Fibroblast of peridontal ligament (primary cell): ENCODE data around the gene MAFF.
A peak's percentile ranks its signal among the peaks of the same experiment; 100 is the strongest.

Source experiments
- DNase-seq: peaks from one replicate; pipeline ENCODE4 v3.0.0-alpha.2; 2010; ENCODE audit errors: extremely low read depth

Gene MAFF

DNA sequence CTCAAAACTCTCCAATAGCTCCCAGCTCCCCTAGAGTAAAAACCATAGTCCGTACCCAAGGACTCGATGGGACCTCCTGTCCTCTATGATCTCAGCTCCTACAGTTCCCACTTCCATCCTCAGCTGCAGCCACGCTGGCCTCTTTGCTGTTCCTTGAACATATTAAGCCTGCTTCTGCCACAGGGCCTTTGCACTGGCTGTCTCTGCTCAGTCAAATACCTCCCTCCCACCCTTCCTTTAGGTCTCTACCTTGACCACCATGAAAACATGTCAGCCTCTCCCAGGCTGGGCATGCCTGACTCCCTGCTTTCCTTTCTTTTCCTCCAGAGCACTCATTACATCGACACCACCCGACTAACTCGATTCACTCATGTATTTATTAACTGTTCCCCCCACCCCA, 46.5 kb downstream of the MAFF start:
- no peak for DNase-seq

DNA sequence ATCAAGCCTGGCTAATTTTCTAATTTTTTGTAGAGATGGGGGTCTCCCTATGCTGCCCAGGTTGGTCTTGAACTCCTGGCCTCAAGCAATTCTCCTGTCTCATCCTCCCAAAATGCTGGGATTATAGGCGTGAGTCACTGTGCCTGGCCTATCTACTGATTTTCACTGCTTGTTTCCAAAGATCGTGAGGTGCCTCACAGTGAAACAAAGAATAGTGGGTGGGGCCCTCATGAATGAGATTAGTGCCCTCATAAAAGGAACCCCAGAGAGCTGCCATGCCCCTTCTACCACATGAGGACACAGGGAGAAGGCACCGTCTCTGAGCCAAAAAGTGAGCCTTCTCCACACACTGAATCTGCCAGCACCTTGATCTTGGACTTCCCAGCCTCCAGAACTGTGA, 47.5 kb downstream of the MAFF start:
- no peak for DNase-seq

DNA sequence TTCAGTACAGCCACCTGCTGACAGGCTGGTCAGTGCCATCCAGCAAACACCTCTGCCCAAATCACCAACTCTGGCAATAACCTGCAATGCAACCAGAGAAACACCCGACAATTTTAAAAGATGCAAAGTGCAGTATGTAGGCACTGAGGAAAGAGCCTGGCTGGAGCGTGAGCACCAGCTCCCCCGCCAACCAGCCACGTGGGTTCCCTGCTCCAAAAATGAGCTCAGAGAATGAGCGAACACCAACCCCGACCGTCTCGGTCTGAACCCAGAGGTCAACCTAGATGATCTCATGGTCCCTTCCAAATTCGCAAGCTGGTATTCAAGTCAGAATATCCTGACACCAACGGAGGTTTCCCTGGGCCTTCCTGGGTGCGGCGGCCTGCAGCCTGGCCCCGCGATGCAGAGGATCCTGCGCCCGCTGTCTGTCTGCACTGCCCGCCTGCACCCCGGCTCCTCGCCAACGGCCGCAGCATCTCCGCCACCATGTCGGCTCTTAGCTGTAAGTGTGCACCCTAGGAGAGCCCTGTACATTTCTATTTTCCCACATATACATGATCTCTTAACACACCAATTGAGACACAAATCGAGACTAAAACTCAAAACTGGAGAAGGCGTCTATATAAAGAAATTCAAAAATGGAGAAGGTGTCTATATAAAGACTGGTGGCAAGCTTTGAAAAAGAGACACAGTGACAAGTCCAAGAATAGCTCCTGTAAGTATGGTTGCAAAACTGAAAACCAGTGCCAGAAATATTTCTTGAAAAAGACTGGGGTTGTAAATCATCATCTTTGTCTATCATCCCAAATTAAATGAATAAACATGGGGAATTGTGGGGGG, 48.2 kb downstream of the MAFF start:
- no peak for DNase-seq

DNA sequence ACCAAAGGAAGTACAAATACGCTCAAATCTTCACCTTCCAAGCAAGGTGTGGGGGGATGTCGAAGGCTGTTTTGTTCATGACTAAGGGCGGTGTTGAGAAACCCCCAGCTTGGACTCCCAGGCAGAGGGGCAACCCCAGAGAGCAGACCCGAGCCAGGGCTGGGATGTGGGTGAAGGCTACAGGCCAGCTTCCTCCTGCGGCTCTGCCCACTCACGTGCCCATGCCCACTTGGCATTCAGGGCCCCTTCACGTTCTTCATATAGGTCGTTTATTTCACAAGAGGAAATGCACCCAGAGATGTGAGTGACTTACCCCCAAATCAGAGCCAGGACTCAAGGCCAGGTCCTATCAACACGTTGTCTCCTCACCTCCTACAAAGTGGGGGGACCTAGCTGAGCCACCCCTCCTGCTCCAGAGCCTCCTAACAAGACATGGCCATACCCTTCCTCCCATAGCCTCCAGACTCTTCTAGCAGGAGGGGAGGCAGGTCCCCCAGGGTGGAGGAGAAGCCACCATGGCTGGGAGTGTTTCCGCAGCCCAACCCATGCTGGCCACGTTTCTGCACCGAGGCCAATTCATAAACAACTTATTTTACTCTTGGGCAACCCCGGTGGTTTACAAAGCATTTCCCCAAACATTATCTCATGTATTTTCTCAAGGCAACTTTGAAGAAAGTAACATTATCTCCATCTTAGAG, 49.0 kb downstream of the MAFF start:
- peak; percentile 27 for DNase-seq

DNA sequence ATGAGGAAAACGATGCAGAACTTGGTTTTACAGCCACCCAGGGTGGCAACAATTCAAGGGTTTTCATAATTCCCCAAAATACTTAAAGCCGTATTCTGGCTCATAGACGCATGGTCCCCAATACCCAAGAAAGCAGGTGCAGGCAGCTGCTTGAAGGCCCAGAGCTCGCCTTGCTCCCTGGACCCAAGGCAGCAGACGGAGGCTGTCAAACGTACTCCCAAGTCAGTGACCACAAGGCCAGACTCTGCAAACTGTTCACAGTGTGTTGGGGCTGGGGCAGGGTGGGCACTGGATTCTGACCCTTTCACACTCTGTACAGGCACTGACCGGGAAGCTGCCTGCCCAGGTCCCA, 49.5 kb downstream of the MAFF start:
- DNase-seq = no peak

DNA sequence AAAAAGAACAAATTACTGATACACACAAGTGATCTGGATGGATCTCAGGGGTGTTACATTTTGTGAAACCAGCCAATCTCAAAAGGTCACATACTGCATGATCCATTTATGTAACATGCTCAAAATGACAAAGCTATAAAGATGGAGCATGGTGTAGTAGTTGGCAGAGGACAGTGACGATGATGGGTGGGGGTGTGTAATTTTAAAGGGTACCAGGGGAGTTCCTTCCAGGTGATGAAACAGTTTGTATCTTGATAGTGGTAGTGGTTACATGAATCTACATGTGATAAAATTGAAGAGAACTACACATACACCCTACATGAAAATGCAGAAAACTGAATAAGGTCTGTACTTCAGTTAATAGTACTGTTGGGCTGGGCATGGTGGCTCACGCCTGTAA, 53.9 kb downstream of the MAFF start:
- DNase-seq = no peak

DNA sequence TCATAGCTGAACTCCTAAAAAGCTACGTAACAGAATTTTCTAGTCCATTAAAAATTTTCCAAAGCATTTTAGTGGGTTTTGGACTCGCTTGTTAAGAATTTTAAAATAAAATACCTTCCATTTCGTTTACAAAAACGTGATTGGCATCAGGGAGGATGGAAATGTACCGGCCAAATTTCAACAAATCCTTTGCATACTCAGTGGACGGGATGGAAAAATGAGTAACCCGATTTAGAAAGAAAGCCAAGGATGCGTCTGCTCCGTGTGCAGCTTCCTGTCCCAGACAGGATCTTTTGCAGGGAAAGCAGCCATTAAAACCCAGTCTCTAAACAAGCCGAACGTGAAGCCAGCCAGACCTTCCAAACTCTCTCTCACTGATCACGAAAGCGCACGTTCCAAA, 55.4 kb downstream of the MAFF start:
- DNase-seq = peak; percentile 77

DNA sequence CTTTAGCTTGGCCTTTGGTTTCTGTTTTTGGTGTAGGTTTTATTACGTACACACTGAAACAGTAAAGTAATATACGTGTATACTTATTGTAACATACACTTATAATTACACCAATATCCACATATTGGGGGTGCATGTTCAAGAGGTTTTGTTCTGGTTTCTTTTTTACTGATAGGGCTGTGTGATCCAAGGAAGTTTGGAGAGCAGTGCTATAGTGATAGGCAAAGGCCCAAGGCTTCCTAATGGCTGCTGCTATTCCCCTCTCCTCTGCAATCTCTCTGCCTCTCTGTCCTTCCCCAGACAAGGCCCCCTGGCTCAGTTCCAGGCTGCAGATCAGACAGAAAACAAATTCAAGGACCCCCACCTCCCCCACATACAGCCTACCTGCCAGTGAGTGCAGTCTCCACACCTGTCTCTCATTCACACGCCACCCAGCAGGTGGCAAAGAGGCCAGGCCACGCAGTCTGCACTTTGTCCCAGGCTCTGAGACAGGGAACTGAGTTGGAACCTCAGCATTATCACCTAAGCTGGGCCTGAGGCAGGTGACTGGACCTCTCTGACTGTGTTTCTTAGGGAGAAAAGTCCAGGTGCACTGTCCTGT, 56.0 kb downstream of the MAFF start:
- DNase-seq = no peak

DNA sequence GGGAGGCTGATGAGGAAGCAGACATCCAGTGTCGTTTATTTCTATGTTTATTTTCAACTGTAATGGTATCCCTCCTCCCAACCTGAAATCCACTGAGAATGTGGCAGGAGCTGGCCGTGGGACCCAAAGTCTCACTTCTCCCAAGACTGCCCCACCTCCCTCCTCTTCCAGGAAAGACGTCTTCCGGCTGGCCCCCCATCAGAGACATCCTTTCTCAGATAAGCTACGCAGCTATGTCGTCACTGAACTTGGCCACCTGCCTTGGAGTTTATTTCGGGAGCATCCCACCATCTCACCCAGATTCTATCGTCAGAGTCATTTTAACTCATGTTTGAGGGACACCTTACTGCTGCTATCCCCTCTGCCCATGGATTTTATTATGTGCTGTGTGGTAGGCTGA, 57.1 kb downstream of the MAFF start:
- no peak for DNase-seq

DNA sequence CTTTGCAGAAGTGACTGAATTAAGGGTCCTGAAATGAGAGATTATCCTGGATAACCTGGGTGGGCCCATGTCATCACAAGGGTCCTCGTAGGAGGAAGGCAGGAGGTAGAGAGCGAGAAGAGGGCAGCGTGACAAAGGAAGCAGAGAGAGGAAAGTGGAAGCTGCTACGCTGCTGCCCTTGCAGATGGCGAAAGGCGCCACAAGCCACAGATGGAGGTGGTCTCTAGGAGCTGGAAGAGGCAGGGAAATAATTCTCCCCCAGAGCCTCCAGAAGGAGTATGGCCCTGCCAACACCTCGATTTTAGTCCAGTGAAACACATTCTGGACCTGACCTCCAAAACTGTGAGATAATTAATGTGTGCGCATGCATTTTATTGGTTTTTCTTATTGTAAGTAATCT, 57.6 kb downstream of the MAFF start:
- no peak for DNase-seq

DNA sequence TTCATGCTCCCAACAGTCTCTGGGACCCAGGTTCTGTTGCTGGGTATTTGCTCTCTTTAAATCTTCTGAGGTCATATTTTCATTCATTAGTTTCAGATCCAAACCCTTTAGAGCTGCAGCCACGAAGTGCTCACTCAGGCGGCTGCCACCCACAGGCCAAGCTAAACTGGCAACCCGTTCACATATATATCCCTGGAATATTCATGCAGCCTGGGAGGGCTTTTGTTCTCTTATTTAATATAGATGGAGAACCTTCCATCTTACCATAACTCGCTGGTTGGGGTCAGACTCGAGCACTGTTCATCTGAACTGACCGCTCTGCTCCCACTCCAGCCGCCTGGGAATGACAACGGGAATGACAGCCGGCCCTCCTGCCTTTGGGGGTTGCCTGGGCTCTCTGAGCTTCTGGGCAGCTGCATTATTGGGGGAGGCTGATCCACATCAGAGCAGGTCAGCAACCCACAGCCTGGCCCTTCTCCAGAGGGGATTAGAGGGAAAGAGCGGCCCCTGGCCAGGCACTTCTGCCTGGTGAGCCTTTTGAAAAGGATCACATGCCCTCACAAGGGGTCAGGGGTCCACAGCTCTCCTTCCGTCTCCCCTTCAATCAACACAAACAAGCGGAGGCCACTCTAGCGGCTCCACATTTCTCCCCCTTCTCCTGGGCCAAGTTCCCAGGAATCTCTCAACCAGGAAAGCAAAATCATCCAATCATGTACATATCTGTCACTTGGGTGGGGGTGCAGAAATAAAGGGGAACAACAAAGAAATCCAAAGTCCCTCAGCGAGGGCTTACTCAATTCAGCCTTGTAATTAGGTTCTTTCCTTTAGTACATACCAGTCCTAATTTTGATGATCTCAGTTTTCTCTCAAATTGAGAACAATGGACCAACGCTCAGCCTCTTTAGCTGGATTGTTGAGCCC, 59.2 kb downstream of the MAFF start:
- peak; percentile 46 for DNase-seq

DNA sequence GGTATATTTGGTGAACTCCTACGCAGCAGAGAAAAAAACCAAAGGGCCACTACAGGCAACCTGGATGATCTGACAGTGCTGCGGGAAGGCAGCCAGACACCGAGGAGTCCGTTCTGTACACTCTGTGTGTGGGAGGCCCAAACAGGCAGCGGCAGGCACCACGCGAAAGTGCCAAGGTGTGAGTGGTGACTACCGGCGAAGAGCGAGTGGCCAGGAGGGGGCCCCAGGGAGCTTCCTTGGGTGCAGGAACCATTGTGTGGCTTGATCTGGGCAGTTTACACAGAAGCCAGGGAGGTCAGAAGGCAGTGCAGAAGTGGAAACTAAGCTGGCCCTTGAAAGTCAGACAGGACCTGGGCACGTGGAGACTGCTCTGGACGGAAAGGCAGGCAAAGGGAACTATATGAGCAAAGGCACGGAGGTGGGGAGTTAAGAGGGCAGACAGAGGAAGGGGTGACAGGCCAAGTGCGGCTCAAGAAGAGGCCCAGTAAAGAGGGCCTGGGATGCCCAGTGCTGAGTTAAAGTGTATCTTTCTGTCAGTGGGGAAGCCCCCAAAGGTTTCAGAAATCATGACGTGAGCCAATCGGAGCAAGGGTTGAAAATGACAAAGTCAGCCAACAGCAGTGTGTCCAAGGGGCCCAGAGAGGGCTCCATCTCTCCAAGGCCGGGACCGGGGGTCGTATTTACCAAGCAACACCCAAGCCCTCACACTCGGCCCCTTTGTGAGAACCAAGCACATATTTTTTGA, 60.4 kb downstream of the MAFF start:
- DNase-seq = no peak

DNA sequence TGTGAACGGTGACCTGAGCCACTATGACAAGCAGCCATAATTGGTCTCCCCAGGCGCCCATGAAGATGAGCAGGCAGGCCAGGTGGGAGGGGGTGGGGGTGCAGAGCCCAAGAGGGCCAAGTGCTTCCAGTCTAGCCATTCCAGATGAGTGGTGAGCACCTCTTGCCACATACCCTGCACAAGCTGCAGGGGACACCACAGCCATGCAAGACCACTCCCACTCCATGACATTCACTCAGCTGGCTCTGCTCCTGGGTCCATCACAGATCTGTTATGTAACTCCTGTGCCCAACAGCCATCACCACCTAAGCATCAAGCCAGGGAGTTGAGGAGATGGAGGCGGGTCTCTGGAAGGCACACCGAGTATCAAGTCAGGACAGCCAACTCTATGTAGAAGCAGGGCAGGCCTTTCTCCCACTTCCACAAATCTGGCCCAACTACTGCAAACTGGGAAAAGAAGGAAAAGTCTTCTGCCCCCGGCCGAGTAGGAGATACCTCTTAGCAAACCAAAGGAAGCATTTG, 62.6 kb downstream of the MAFF start:
- DNase-seq = no peak
